ENCODE data around the gene ADAMTS19.

GRCh38 chr5:129670957-129671500 lies 210.9 kb downstream of the ADAMTS19 start:
- TF ChIP-seq MAX (IDR thresholded peaks at IDR 0.05) (no peak), NFIC (IDR thresholded peaks at IDR 0.05) (no peak), CREB1 (IDR thresholded peaks at IDR 0.05; ENCODE audit: low read depth) (no peak), RAD21 (IDR thresholded peaks at IDR 0.05; ENCODE audit: low read depth) (no peak), FOXM1 (IDR thresholded peaks at IDR 0.05; ENCODE audit: borderline replicate concordance, low read depth) (no peak), EP300 (IDR thresholded peaks at IDR 0.05; ENCODE audit: borderline replicate concordance) (no peak)
